HepG2 (cell line): ENCODE measurements around the gene MFNG. TPM values are rescaled to one million over a fixed set of nuclear protein-coding genes. Genes with fewer than 3 reads are reported as not detected.
A peak's percentile ranks its signal among the peaks of the same experiment; 100 is the strongest.

ENCODE experiments used
- AGO2 ChIP-seq: fragments of 200-400 bp; formaldehyde crosslinking; optimal IDR thresholded peaks from 2 replicates; pipeline ENCODE3; 2017; ENCODE audit warnings: mild to moderate bottlenecking, low read depth, low read length, moderate library complexity
- CEBPB ChIP-seq: IDR thresholded peaks from 2 replicates; pipeline ENCODE4 v1.6.1; 2011; ENCODE audit warnings: low read depth, low read length, improper control_type of control experiment, borderline replicate concordance
- CREB3 ChIP-seq: sonication (generic); formaldehyde crosslinking; IDR thresholded peaks from 2 replicates; pipeline ENCODE4 v1.5.0; 2020; ENCODE audit warnings: missing genetic modification reagents
- DR1 ChIP-seq: sonication (generic); formaldehyde crosslinking; IDR thresholded peaks from 2 replicates; pipeline ENCODE4 v1.8.0; 2021; ENCODE audit warnings: mild to moderate bottlenecking, missing genetic modification reagents, inconsistent platforms
- EHMT2 ChIP-seq: fragments of 200-600 bp; sonication (generic); IDR thresholded peaks from 2 replicates; pipeline ENCODE4 v1.7.0; 2017; ENCODE audit warnings: antibody characterized with exemption, low read depth, low read length, borderline replicate concordance
- IKZF1 ChIP-seq: fragments of 450-650 bp; IDR thresholded peaks from 2 replicates; pipeline ENCODE4 v1.7.1; 2016
- NFYB ChIP-seq: sonication (generic); formaldehyde crosslinking; IDR thresholded peaks from 2 replicates; pipeline ENCODE4 v1.4.0; 2020; ENCODE audit warnings: missing genetic modification reagents
- PRDM15 ChIP-seq: sonication (generic); formaldehyde crosslinking; IDR thresholded peaks from 2 replicates; pipeline ENCODE4 v1.4.0; 2020; ENCODE audit warnings: missing genetic modification reagents
- REXO4 ChIP-seq: sonication (generic); formaldehyde crosslinking; IDR thresholded peaks from 2 replicates; pipeline ENCODE4 v1.8.0; 2022; ENCODE audit warnings: missing genetic modification reagents, mild to moderate bottlenecking, borderline replicate concordance
- ZBTB33 ChIP-seq: sonication (generic); formaldehyde crosslinking; IDR thresholded peaks from 2 replicates; pipeline ENCODE4 v1.4.0; 2020; ENCODE audit warnings: missing genetic modification reagents
- ZNF574 ChIP-seq: sonication (generic); formaldehyde crosslinking; IDR thresholded peaks from 2 replicates; pipeline ENCODE4 v1.4.0; 2020; ENCODE audit warnings: missing genetic modification reagents
- polyA plus RNA-seq, 8 experiments: library from polyadenylated mRNA; depleted of rRNA in 3 of 8; stranded (reverse) in 7 of 8; unstranded in 1 of 8; fragments of >200 nt; fragmentation: Illumina TruSeq in 4 of 8; extraction: Trizol in 4 of 8; gene quantifications; 2 replicates each; pipeline versions ENCODE4 v1.2.1 to v1.2.3, GENCODE V29; 2011 to 2016; ENCODE audit warnings: low read depth in 4 of 8, missing spikeins in 1 of 8, mixed read lengths in 1 of 8; ENCODE audit not compliant: insufficient read depth in 1 of 8
- total RNA-seq, 5 experiments: library from RNA; depleted of rRNA; stranded (reverse); fragments of >200 nt; fragmentation: Illumina TruSeq; extraction: Trizol; gene quantifications; 2 replicates each; pipeline ENCODE4 v1.2.3, GENCODE V29; 2016; ENCODE audit warnings: low read depth in 1 of 5

The MFNG gene
- total and polyA plus RNA-seq, 2 of the 13 experiments (the other 11 are each of a cell fraction or from before 2014, with no cell fraction given) = 1.0 to 11.7 TPM

- TF ChIP-seq ZBTB33 (CRISPR knock-in tag) (no peak), REXO4 (CRISPR knock-in tag) (no peak), PRDM15 (CRISPR knock-in tag) (peak; percentile 87), NFYB (no peak), ZNF574 (no peak), EHMT2 (no peak), IKZF1 (no peak), CEBPB (no peak), DR1 (CRISPR knock-in tag) (no peak), CREB3 (CRISPR knock-in tag) (no peak), AGO2 (peak; percentile 73)
Measured at GRCh38 chr22:37485395-37486223, 575 bp downstream of the MFNG start (continued).
